Stimulated activated CD8-positive, alpha-beta memory T cell treated with anti-CD3 and anti-CD28 coated beads, Interleukin-2, amount 100 ng/mL, for 48 hours (primary cell): ENCODE results near the gene SNTG2.
A peak's percentile ranks its signal among the peaks of the same experiment; 100 is the strongest.

Experiments
- DNase-seq, 2 donors: peaks; one replicate each; pipeline ENCODE4 v3.0.0-alpha.2; 2020; ENCODE audit warnings: low read depth in 2 of 2

The SNTG2 gene

DNA sequence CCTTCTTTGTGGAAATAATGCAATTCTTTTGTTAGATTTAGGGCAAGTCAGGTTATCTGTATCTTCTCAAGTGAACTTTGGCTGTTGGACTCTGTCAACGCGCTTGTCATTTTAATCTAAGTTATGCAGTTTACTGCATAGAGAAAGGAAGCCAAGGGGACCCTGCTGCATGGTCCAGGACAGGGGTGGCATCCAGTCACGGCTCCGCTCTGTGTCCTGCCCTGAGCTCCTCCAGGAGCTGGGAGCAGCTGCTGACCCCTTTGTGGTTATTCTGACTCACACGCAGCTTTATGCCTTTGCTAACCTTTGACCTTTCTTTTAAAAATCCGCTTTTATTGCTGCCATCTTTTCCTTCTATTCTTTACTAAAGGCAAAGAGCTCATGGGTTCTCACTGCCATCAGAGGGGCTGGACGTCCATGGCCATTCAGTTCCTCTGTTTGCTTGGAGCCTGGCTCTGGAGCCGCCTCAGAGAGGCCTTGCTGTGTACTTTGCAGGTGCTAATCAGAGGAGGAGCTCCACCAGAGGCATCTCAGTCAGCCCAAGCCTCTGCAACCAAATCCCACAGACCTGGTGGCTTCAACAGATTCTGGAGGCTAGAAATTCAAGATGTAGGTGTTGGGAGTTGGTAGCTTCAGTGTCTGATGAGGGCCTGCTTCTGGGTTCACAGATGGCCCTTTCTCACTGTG lies 39.3 kb downstream of the SNTG2 start:
- DNase-seq: no peak

DNA sequence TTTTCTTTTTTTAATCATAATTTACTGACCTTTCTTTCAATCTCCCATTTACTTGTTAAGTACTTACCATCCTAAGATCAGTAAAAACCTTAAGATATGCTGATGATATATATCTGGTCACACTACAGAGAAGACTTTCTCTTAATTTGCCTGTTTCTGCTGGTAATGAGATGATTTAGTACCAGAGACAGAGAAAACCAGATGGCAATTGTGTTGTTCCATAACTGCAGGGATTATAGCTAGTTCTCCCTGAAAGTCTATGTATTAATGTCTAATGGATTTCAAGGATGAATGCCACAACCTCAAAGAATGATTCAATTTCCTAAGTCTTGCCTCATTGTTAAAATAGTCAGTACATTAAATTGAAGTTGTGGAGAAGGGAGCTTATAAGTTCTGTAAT lies 40.3 kb downstream of the SNTG2 start:
- no peak for DNase-seq

DNA sequence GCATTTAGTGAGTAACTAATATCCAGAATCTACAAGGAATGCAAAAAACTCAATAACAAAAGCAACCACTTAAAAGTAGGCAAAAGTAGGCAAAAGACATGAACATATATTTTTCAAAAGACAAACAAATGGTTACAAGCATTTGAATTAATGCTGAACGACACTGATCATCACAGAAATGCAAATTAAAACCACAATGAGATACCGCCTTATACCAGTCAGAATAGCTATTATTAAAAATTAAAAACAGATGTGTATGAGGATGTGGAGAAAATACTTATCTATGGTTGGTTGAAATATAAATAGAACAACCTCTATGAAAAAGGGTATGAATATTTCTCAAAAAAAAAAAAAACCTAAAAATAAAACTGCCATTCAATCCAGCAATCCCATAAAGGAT lies 51.7 kb downstream of the SNTG2 start:
- no peak for DNase-seq

DNA sequence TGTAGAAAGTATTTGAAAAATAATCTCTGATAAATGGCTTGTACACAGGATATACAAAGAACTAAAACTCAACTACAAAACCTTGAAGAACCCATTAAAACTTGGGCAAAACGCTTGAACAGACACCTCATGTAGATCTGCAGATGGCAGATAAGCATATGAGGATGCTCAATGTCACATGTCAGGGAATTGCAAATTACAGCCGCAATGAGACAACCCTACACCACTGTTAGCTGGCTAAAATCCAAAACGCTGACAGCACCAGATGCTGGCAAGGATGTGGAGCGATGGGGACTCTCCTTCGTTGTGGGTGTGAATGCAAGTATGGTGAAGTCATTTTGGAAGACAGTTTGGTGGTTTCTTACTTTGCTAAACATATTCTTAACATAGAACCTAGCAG lies 53.7 kb downstream of the SNTG2 start:
- no peak for DNase-seq

DNA sequence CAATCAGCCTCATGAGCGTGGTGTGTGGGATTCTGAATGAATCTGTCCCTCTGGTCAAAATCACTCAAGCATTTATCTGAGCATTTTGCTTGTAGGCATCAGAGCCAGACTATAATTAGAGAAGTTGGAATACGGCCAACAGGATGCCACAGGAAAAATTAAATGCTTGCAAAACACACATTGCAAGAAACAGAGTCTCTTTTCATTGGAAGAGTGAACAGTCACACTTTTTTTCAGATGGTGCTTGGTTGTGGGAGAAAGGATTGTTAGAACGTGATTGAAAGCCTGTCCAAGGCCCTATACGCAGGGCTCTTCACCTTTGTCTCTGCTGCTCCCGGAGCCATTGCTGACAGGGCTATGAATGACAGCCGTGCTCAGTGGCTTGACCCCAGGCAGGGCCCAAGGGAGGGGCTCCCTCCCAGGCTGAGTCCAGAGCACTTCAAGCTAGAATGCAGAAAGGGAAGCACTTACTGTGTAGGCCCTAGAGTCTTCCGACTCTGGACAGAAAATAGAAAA lies 59.8 kb downstream of the SNTG2 start:
- DNase-seq: no peak

DNA sequence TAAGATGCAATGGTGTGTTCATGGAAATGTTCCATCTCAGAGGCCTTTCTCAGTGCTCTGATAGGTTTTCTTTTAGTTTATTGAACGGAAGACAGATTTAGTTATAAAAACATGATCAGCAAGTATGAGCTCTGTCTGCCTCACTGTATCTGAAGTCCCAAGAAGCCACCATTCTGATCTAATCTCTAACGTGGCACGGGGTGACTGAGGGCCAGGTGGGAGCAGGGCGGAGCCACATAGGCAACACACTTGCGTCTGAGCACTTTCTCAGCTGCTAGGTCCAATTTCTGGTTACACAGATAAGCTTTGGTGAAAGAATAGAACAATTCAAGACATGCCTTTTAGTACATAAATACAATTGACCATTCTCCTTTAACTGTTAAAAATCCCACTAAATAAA lies 60.4 kb downstream of the SNTG2 start:
- no peak for DNase-seq

DNA sequence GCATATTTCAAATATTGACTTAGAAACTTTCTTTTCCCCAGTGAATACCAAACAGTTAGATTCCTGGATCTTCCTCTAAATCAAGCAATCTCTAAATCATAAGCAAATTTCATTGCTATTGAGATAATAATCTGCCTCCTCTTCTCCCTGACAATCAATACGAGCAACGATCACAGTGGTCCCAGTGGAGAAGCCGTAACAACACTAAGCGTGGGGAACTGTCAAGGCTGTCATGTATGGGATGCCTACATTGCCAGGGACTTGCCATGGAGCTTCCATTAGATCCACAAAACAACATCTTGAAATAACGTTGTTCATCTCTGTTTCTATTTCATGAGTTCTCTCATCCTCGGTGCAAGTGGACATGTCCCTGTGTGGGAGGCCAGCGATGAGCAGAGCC lies 61.3 kb downstream of the SNTG2 start:
- no peak for DNase-seq

DNA sequence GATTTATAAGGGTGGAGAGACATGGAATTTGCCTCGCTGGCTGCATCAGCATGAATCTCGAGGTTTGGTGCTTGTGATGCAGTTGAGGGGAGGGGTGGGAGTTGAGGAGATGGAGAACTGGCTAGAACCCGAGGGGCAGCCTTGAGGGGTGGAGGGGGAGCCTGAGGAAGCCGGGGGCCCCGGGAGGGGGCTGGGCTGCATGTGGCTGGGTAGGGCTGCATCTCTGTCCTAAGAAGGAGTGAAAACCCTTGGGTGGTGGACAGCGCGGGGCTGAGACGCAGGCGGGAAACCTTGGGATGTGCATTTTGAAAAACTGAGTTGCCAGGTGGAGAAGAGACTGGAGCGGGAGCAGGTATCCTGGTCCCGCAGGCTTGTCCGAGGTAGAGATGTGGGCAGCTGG lies 64.2 kb downstream of the SNTG2 start:
- no peak for DNase-seq

DNA sequence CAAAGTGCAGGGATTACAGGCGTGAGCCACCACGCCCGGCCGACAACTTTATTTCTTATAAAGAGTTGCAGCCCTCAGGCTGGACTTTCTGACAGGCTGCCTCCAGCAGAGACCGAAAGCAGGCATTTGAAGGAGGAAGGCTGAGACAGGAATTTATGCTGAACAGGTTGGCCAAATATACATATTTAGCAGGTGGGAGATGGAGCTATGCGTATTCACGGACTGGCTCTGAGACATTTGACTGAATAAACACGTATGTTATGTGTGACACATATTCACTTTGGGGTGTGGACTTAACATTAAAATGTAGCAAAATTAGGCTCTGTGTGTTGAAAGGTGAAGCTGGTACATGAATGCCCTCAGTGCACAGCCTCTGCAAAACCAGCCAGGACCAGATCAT lies 65.9 kb downstream of the SNTG2 start:
- no peak for DNase-seq

DNA sequence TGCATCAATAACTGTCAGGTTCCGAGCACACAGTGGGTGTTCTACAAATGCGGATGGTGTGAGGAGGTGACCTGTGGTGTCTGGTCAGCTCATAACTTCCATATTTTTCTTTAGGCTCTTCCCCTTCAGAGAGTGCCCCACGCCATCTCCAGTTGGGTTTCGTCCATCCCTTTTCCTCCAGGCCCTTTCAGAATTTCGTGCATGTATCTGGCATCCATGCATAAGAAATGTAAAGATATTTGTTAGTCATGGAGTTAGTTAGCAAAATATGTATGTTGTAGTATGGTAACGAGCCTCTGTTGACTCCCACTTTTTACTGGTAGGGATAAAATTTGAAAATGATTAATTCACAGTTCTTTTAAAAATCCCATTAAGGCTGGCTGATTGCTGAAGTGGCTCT lies 67.2 kb downstream of the SNTG2 start:
- DNase-seq: no peak

DNA sequence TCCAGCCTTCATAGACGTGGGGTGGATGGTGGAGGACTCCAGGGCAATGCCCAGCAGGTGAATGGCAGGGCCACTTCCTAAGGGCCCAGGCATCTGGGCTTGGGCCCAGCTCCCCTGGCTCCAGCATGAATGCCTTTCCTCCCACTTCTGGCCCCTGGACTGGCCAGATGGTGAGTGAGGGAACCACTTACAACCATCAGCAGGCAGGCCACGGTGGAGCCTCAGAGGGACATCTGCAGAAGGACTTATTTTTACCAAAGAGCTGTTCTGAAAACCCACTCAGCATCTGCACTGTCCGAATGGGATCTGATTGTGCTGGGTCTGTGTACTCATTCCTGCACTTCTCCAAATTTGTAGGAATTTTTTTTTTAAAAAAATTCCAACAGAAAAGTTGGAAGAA lies 69.6 kb downstream of the SNTG2 start:
- DNase-seq: no peak

DNA sequence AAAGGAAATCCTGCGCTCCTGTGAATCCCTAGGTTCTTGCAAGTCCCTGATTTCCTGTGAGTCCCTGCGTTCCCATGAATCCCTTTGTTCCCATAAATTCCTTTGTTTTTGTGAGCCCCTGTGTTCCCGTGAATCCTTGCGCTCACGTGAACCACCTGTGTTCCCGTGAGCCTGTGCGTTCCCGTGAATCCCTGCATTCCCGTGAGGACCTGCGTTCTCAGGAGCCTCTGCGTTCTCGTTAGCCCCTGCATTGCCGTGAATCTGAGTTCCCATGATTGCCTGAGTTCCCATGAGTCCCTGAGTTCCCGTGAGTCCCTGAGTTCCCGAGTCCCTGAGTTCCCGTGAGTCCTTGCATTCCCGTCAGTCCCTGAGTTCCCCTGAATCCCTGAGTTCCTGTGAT lies 71.5 kb downstream of the SNTG2 start:
- no peak for DNase-seq

DNA sequence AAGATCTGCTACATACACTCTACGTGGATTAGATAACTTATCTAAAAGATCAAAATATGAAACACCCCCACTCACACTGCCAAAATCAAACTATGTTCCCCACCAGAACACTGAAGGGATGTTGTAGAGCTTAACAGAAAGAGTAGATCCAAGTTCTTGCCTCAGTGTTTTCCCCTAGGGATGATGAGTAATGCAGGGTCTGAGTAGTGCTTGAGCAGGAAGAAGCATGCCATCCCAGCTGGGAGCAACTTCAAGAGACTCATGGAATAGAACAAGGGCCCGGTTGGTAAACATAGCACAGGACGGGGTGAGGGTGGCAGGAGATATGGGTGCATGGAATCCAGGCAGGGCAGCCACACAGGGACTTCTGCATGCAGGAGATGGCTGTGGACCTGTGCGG lies 74.3 kb downstream of the SNTG2 start:
- no peak for DNase-seq

DNA sequence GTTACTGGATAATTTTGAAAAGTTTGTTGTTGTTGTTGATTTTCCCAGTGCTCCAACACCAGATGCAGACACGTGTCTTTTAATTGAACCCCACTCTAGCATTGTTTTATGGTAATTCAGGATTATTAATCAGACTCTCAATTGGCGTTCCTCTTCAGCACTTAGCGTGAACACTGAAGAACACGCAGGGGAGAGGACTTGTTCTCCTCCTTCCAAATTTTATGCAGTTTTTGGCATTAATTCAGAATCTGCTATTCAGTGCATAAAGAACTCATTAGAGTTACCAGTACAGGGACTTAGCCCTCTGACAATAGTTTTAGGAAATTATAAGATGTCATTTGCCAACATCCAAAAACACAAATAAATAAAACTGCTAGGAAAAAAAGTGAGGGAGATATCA lies 75.5 kb downstream of the SNTG2 start:
- no peak for DNase-seq

DNA sequence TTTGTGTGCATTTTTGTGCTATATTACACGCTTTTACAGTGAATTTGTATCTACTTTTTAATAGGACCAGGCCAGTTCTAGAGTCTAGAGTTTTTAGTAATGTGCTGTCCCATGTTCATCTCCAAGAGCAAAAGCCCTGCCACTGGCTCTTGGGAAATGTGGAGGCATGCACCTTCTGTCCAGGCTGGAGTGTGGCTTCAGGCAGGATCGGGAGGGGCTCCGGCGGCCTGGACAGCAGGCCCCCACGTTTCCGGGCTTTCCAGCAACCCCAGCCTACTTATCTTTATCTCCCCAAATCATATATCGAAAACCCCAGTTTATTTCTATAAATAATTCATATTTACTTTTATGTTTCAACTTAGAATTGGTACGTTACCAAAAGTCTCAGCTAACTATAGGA lies 78.2 kb downstream of the SNTG2 start:
- no peak for DNase-seq

DNA sequence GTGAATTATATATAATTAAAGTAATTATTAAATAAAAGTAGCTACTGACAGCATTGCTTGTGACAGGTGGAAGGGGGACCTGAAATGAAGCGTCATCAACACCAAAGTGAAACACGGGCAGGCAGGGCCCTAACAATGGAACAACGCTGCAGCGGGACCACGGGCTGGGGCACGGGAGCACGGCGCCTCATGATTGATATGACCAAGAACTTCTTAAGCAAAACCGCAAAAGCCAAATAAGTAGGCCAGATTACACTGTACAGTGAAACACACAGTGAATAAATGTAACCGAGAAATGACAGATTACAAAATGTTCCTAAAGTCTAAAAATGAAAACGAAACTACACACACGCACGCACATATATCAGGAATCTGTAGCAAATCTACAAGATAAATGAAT lies 81.4 kb downstream of the SNTG2 start:
- DNase-seq: peak in 1 of 2 donors; percentile 8

DNA sequence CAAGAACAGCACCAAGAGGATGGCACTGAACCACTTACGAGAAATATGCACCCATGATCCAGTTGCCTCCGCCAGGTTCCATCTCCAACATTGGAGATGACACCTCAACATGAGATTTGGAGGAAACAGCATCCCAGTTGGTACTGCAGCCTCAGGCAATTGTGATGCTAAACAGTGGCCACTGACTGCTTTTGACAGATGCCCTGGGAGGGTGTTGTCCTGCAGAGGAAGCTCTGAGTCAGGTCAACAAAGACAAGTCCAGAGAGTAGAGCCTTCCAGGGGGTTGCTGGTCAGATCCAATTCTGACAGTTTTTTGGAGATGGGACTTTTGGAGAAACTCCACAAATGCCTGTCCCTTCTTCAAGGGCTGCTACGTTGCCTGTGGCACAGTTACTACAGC lies 82.4 kb downstream of the SNTG2 start:
- DNase-seq: no peak

DNA sequence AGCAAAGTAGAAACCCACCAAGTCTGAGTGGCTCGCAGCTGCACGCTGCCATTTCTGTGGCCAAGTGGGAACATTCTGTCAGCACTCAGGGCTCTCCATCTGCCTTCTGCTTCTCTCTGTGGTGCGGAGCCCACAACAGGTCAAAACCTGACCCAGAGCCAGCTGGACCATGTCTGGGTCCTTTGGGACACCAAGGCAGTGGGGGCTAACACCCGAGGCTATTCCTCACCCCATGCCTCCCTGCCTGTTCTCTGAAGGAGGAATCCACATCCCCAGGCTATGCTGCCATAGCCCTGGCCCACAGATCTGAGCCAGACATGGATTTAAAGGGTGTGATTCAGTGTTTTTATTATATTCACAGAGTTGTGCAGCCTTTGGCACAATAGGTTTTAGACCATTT lies 86.4 kb downstream of the SNTG2 start:
- no peak for DNase-seq

DNA sequence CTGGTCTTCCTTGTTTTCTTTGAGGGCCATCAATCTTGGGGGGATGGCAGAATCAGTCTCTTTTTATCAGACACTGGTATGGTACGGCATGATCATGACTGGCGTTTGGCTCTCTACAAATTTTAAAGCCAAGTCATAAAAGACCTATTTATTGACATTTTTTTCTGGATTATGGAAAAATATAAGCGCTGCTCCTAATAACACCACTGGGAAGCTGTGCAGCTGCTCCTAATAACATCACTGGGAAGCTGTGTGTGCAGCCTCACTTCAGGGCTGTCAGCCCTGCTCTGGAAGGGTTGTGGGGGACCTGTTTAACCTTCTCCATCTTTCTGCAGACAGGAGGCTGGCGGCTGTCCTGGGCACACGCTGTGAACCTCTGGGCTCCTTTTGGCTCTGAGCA lies 88.9 kb downstream of the SNTG2 start:
- no peak for DNase-seq

DNA sequence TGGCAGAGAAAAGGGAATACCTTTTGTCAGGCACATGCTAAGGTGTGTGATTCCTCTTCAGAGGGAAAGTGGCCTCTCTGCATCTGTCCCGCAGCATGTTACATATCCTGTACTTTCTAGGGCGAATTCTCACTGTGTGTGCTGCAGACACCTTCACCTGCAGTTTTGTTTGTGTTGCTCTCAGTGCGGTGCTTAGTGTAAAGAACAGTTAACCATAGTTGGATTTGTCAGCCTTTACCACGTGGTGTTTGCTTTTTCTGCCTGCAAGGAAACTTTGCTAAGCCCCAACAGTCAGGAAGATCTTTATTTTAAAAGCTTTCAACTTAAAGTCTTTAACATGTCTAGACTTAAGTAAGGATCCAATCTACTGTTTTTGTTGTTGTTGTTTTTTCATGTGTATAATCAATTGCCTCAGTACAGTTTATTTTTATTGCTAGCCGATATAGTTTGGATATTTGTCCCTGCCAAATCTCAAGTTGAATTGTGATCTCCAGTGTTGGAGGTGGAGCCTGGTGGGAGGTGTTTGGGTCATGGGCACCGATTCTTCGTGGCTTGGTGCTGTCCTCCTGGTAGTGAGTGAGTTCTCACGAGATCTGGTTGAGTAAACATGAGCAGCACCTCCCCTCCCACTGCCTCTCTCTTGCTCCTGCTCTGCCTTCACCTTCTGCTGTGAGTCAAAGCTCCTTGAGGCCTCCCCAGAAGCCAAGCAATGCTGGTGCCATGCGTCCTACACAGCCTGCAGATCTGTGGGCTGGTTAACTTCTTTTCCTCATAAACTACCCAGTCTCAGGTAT lies 90.6 kb downstream of the SNTG2 start:
- DNase-seq: no peak

DNA sequence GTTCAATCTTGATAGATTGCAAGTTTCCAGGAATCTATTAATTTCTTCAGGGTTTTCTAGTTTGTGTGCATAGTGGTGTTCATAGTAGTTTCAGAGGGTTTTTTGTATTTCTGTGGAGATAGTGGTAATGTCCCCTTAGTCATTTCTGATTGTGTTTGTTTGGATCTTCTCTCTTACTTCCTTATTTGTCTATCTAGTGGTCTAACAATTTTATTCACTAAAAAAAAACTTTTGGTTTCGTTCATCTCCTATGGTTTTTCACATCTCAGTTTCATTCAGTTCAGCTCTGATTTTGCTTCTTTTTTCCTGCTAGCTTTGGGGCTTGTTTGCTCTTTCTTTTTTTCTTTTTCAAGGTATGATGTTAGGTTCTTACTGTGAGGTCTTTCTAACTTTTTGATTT lies 94.5 kb downstream of the SNTG2 start:
- DNase-seq: no peak

DNA sequence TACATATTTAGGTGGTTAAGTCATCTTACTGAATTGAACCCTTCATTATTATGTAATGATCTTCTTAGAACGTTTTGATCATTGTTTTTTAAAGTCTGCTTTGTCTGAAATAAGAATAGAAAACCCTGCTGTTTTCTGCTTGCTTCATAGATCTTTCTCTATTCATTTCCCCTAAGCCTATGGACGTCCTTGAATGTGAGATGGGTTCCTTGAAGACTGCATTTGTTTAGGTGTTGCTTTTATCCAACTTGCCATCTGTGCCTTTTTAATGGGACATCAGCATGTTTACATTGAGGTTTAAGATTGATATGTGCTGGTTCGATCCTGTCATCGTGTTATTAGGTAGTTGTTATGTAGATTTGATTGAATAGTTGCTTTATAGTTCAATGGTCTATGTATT lies 95.4 kb downstream of the SNTG2 start:
- no peak for DNase-seq

DNA sequence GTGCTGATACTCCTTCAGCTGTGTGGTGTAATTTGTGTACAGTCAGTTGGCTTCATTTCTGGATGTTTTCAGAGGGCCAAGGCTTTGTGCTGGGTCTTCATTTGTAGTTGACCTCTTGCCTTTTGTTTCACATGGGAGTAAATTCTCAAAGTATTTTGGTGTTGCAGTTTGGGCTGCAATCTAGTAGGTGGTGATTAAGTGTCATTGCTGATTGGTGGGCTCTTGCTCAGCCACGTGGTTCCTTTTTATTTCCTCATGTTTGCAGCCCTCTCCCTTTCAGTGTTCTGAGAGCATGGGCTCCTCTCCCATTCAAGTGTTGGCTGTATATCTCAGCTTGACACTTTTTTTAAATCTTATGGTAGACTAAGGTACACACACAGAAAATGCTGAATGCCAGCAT lies 96.8 kb downstream of the SNTG2 start:
- DNase-seq: no peak

DNA sequence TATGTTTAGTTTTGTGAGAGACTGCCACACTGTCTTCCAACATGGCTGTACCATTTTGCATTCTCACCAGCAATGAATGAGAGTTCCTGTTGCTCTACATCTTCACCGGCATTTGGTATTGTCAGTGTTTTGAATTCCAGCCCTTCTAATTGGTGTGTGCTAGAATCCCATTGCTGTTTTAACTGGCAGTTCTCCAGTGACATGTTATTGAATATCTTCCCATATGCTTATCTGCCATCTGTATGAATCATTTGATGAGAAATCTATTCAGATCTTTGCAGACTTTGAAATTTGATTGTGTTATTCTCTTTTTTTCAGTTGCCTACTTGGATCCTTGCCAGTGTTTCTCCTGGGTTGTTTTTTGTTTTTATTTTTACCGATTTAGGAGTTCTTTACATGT lies 99.0 kb downstream of the SNTG2 start:
- DNase-seq: no peak
